ENCODE measurements around the gene ARHGAP40.
"Not testable (repeated sequence)": the region's sequence is repeated elsewhere in the genome, so short reads cannot be mapped to it uniquely, and the experiment has no call there.

ARHGAP40 gene

GRCh38 chr20:38589351-38589750 is 12.3 kb upstream of the ARHGAP40 start:
- DNase-seq, result no peak

- DNase-seq, result no peak
Measured at GRCh38 chr20:38589967-38590675, 11.5 kb upstream of the ARHGAP40 start.

GRCh38 chr20:38590676-38591473 is 10.7 kb upstream of the ARHGAP40 start:
- DNase-seq, result no peak

GRCh38 chr20:38591474-38592410 is 9.9 kb upstream of the ARHGAP40 start:
- no peak for DNase-seq

GRCh38 chr20:38592411-38592790 is 9.2 kb upstream of the ARHGAP40 start:
- DNase-seq, result not testable (repeated sequence)

GRCh38 chr20:38594281-38594680 is 7.3 kb upstream of the ARHGAP40 start:
- DNase-seq, result not testable (repeated sequence)

GRCh38 chr20:38595886-38596285 is 5.7 kb upstream of the ARHGAP40 start:
- not testable (repeated sequence) for DNase-seq

GRCh38 chr20:38599410-38599882 is 2.2 kb upstream of the ARHGAP40 start:
- DNase-seq, result no peak

GRCh38 chr20:38600057-38600456 is 1.6 kb upstream of the ARHGAP40 start:
- no peak for DNase-seq

- no peak for DNase-seq
Measured at GRCh38 chr20:38602185-38602581, 574 bp downstream of the ARHGAP40 start.

GRCh38 chr20:38603286-38603685 is 1.7 kb downstream of the ARHGAP40 start:
- DNase-seq, result no peak

GRCh38 chr20:38604873-38605303 is 3.3 kb downstream of the ARHGAP40 start:
- no peak for DNase-seq

- DNase-seq, result no peak
Measured at GRCh38 chr20:38607351-38607750, 5.7 kb downstream of the ARHGAP40 start.

GRCh38 chr20:38608188-38608587 is 6.6 kb downstream of the ARHGAP40 start:
- DNase-seq, result no peak

- DNase-seq, result no peak
Measured at GRCh38 chr20:38609815-38610214, 8.2 kb downstream of the ARHGAP40 start.

GRCh38 chr20:38610521-38610920 is 8.9 kb downstream of the ARHGAP40 start:
- no peak for DNase-seq

GRCh38 chr20:38612751-38613515 is 11.3 kb downstream of the ARHGAP40 start:
- DNase-seq, result no peak

- no peak for DNase-seq
Measured at GRCh38 chr20:38615283-38615682, 13.7 kb downstream of the ARHGAP40 start.

GRCh38 chr20:38616457-38616856 is 14.8 kb downstream of the ARHGAP40 start:
- no peak for DNase-seq

GRCh38 chr20:38617011-38617829 is 15.6 kb downstream of the ARHGAP40 start:
- DNase-seq, result no peak

- no peak for DNase-seq
Measured at GRCh38 chr20:38617830-38618196, 16.2 kb downstream of the ARHGAP40 start.

All from Kasumi-1 (cell line).